Chondrocyte (in vitro differentiated cells): ENCODE results near the gene SMAD9. TPM values are rescaled to one million over a fixed set of nuclear protein-coding genes. Genes with fewer than 3 reads are reported as not detected.

Experiments used
- DNase-seq: peaks from one replicate; pipeline ENCODE4 v3.0.0; 2021; ENCODE audit warnings: mixed read lengths, low spot score
- H3K27ac Mint-ChIP-seq: one replicate; pipeline ENCODE4 v1.8.0; 2021; ENCODE audit warnings: mild to moderate bottlenecking, moderate library complexity, mixed read lengths; ENCODE audit not compliant: unreplicated experiment
- H3K27me3 Mint-ChIP-seq: 2 replicates; pipeline ENCODE4 v1.8.0; 2021; ENCODE audit warnings: low read depth, mixed read lengths
- H3K36me3 Mint-ChIP-seq: 2 replicates; pipeline ENCODE4 v1.8.0; 2021; ENCODE audit warnings: low read depth, mixed read lengths
- H3K4me1 Mint-ChIP-seq: 2 replicates; pipeline ENCODE4 v1.8.0; 2021; ENCODE audit warnings: low read depth, mild to moderate bottlenecking, mixed read lengths
- H3K4me3 Mint-ChIP-seq: one replicate; pipeline ENCODE4 v1.8.0; 2021; ENCODE audit warnings: mild to moderate bottlenecking, moderate library complexity, mixed read lengths; ENCODE audit not compliant: unreplicated experiment
- H3K9me3 Mint-ChIP-seq: 2 replicates; pipeline ENCODE4 v1.8.0; 2021; ENCODE audit warnings: low read depth, mixed read lengths
- total RNA-seq: library from RNA; stranded (reverse); gene quantifications from 3 replicates; pipeline ENCODE4 v1.2.1, GENCODE V29; 2021
- TF ChIP-seq, protein P1 (sequence below): fragments of 200-600 bp; sonication (generic); IDR thresholded peaks from 2 replicates; pipeline ENCODE4 v1.5.0; 2021; ENCODE audit warnings: antibody characterized with exemption, mild to moderate bottlenecking, moderate library complexity

The SMAD9 gene
- total RNA-seq, 1 donor from 2014 or later = 8.9 TPM

GRCh38 chr13:36796052-36796451, 124.0 kb downstream of the SMAD9 start:
- TF ChIP-seq, protein P1, sequence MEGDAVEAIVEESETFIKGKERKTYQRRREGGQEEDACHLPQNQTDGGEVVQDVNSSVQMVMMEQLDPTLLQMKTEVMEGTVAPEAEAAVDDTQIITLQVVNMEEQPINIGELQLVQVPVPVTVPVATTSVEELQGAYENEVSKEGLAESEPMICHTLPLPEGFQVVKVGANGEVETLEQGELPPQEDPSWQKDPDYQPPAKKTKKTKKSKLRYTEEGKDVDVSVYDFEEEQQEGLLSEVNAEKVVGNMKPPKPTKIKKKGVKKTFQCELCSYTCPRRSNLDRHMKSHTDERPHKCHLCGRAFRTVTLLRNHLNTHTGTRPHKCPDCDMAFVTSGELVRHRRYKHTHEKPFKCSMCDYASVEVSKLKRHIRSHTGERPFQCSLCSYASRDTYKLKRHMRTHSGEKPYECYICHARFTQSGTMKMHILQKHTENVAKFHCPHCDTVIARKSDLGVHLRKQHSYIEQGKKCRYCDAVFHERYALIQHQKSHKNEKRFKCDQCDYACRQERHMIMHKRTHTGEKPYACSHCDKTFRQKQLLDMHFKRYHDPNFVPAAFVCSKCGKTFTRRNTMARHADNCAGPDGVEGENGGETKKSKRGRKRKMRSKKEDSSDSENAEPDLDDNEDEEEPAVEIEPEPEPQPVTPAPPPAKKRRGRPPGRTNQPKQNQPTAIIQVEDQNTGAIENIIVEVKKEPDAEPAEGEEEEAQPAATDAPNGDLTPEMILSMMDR = no peak
- Mint-ChIP-seq H3K27ac (no peak overlapping the region), H3K4me1 (no peaks in the 10 kb centered on the region), H3K4me3 (no peak overlapping the region), H3K36me3 (no peaks in the 10 kb centered on the region), H3K27me3 (peaks cover 10% of the 10 kb centered on the region), H3K9me3 (no peaks in the 10 kb centered on the region)
- no peak for DNase-seq

GRCh38 chr13:36795463-36795862, 124.6 kb downstream of the SMAD9 start:
- Mint-ChIP-seq H3K4me3 (no peak overlapping the region), H3K27me3 (peaks cover 8% of the 10 kb centered on the region), H3K36me3 (no peaks in the 10 kb centered on the region), H3K9me3 (no peaks in the 10 kb centered on the region), H3K27ac (no peak overlapping the region), H3K4me1 (no peaks in the 10 kb centered on the region)
- TF ChIP-seq, protein P1 = no peak
- no peak for DNase-seq

Other genes with a start within 250 kb of the SMAD9 start
- not detected in 3 replicates for gene SERTM1, start 246.2 kb downstream of the SMAD9 start, total RNA-seq
- gene RFXAP, start 101.0 kb downstream of the SMAD9 start, total RNA-seq = 5.0 to 5.3 TPM (median 5.1 TPM) in 3 replicates
- 30.2 to 33.7 TPM (median 32.1 TPM) in 3 replicates for gene ALG5, start 79.1 kb upstream of the SMAD9 start, total RNA-seq
- 29.7 to 34.8 TPM (median 31.2 TPM) in 3 replicates for gene EXOSC8, start 80.5 kb upstream of the SMAD9 start, total RNA-seq
- 51.2 to 77.7 TPM (median 53.1 TPM) in 3 replicates for gene SUPT20H, start 139.4 kb upstream of the SMAD9 start, total RNA-seq
- not detected in 3 replicates for gene CSNK1A1L, start 185.4 kb upstream of the SMAD9 start, total RNA-seq